HEK293 (cell line): ENCODE data around the gene UBTD1.

ENCODE experiments used
- HOXC10 ChIP-seq: sonication (generic); formaldehyde crosslinking; IDR thresholded peaks from 2 replicates; pipeline ENCODE4 v1.8.1; 2023; ENCODE audit warnings: mild to moderate bottlenecking, missing genetic modification reagents
- SP2 ChIP-seq: fragments of 450-650 bp; formaldehyde crosslinking; IDR thresholded peaks from 2 replicates; pipeline ENCODE4 v1.5.1; 2016; ENCODE audit warnings: missing biosample characterization, missing genetic modification characterization
- YY1 ChIP-seq: fragments of 450-650 bp; formaldehyde crosslinking; IDR thresholded peaks from 2 replicates; pipeline ENCODE4 v1.5.1; 2018; ENCODE audit warnings: missing biosample characterization, missing genetic modification characterization
- ZNF157 ChIP-seq: fragments of 450-650 bp; formaldehyde crosslinking; IDR thresholded peaks from 2 replicates; pipeline ENCODE4 v1.5.1; 2016; ENCODE audit warnings: missing biosample characterization, missing genetic modification characterization
- ZNF175 ChIP-seq: fragments of 450-650 bp; formaldehyde crosslinking; IDR thresholded peaks from 2 replicates; pipeline ENCODE4 v1.5.1; 2016; ENCODE audit warnings: missing biosample characterization, missing genetic modification characterization
- ZNF350 ChIP-seq: fragments of 450-650 bp; formaldehyde crosslinking; IDR thresholded peaks from 2 replicates; pipeline ENCODE4 v1.5.0; 2017; ENCODE audit warnings: missing biosample characterization, mild to moderate bottlenecking, missing genetic modification characterization
- ZNF843 ChIP-seq: fragments of 450-650 bp; formaldehyde crosslinking; IDR thresholded peaks from 2 replicates; pipeline ENCODE4 v1.5.1; 2016; ENCODE audit warnings: missing biosample characterization, missing genetic modification characterization
- TF ChIP-seq, protein P1 (sequence below): fragments of 450-650 bp; formaldehyde crosslinking; IDR thresholded peaks from 2 replicates; pipeline ENCODE4 v1.5.1; 2016; ENCODE audit warnings: missing biosample characterization, missing genetic modification characterization
- TF ChIP-seq, protein P2 (sequence below): fragments of 450-650 bp; formaldehyde crosslinking; IDR thresholded peaks from 2 replicates; pipeline ENCODE4 v1.5.1; 2016; ENCODE audit warnings: missing biosample characterization, missing genetic modification characterization
- TF ChIP-seq, protein P3 (sequence below): fragments of 450-650 bp; formaldehyde crosslinking; IDR thresholded peaks from 2 replicates; pipeline ENCODE4 v1.5.1; 2016; ENCODE audit warnings: missing biosample characterization, missing genetic modification characterization
- TF ChIP-seq, protein P4 (sequence below): sonication (generic); formaldehyde crosslinking; IDR thresholded peaks from 2 replicates; pipeline ENCODE4 v1.8.1; 2022; ENCODE audit warnings: mild to moderate bottlenecking, moderate library complexity, missing genetic modification reagents

DNA sequence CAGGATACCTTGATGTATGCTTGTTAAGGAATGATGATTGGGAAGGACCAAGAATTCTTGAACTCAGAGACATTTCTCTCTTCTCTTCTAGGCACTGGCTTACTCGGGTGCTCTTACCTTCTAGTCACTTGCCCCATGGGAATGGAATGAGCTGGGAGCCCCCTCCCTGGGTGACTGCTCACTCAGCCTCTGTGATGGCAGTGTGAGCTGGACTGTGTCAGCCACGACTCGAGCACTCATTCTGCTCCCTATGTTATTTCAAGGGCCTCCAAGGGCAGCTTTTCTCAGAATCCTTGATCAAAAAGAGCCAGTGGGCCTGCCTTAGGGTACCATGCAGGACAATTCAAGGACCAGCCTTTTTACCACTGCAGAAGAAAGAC, 42.0 kb upstream of the UBTD1 start:
- TF ChIP-seq ZNF843 (no peak), ZNF175 (tag by site-specific recombination) (no peak), SP2 (tag by site-specific recombination) (no peak), YY1 (tag by site-specific recombination) (no peak), HOXC10 (CRISPR knock-in tag) (no peak), ZNF157 (no peak), ZNF350 (tag by site-specific recombination) (no peak)
- TF ChIP-seq, protein P1, sequence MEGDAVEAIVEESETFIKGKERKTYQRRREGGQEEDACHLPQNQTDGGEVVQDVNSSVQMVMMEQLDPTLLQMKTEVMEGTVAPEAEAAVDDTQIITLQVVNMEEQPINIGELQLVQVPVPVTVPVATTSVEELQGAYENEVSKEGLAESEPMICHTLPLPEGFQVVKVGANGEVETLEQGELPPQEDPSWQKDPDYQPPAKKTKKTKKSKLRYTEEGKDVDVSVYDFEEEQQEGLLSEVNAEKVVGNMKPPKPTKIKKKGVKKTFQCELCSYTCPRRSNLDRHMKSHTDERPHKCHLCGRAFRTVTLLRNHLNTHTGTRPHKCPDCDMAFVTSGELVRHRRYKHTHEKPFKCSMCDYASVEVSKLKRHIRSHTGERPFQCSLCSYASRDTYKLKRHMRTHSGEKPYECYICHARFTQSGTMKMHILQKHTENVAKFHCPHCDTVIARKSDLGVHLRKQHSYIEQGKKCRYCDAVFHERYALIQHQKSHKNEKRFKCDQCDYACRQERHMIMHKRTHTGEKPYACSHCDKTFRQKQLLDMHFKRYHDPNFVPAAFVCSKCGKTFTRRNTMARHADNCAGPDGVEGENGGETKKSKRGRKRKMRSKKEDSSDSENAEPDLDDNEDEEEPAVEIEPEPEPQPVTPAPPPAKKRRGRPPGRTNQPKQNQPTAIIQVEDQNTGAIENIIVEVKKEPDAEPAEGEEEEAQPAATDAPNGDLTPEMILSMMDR (tag by site-specific recombination), result no peak
- TF ChIP-seq, protein P2, sequence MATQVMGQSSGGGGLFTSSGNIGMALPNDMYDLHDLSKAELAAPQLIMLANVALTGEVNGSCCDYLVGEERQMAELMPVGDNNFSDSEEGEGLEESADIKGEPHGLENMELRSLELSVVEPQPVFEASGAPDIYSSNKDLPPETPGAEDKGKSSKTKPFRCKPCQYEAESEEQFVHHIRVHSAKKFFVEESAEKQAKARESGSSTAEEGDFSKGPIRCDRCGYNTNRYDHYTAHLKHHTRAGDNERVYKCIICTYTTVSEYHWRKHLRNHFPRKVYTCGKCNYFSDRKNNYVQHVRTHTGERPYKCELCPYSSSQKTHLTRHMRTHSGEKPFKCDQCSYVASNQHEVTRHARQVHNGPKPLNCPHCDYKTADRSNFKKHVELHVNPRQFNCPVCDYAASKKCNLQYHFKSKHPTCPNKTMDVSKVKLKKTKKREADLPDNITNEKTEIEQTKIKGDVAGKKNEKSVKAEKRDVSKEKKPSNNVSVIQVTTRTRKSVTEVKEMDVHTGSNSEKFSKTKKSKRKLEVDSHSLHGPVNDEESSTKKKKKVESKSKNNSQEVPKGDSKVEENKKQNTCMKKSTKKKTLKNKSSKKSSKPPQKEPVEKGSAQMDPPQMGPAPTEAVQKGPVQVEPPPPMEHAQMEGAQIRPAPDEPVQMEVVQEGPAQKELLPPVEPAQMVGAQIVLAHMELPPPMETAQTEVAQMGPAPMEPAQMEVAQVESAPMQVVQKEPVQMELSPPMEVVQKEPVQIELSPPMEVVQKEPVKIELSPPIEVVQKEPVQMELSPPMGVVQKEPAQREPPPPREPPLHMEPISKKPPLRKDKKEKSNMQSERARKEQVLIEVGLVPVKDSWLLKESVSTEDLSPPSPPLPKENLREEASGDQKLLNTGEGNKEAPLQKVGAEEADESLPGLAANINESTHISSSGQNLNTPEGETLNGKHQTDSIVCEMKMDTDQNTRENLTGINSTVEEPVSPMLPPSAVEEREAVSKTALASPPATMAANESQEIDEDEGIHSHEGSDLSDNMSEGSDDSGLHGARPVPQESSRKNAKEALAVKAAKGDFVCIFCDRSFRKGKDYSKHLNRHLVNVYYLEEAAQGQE, result no peak
- TF ChIP-seq, protein P3, sequence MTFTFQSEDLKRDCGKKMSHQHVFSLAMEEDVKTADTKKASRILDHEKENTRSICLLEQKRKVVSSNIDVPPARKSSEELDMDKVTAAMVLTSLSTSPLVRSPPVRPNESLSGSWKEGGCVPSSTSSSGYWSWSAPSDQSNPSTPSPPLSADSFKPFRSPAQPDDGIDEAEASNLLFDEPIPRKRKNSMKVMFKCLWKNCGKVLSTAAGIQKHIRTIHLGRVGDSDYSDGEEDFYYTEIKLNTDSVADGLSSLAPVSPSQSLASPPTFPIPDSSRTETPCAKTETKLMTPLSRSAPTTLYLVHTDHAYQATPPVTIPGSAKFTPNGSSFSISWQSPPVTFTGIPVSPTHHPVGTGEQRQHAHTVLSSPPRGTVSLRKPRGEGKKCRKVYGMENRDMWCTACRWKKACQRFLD (tag by site-specific recombination), result no peak
- TF ChIP-seq, protein P4, sequence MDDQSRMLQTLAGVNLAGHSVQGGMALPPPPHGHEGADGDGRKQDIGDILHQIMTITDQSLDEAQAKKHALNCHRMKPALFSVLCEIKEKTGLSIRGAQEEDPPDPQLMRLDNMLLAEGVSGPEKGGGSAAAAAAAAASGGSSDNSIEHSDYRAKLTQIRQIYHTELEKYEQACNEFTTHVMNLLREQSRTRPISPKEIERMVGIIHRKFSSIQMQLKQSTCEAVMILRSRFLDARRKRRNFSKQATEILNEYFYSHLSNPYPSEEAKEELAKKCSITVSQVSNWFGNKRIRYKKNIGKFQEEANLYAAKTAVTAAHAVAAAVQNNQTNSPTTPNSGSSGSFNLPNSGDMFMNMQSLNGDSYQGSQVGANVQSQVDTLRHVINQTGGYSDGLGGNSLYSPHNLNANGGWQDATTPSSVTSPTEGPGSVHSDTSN (CRISPR knock-in tag), result no peak
